Measurements from ENCODE around the gene AQP12A.

DNA sequence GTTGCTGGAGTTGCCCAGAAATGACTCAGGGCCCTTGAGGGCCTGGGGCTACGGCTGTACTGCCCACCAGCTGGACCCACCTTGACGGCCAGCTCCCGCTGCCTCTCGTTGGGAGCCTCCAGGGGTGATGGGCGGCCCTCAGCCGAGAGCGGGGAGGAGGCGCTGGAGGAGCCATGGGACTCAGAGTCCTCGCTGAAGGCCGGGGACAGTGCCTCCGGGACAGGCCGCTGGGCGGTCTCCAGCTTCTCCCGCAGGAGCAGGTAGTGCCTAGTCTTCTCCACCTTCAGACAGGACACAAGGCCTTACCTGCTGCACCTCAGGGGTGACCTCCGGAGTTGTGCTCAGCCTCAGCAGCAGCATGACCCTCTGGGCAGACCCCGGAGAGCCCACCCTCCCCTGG lies 30.7 kb downstream of the AQP12A start:
- TF ChIP-seq GATA2 (IDR thresholded peaks at IDR 0.05; ENCODE audit: low read depth, low read length) (no peak), GATA3 (IDR thresholded peaks at IDR 0.05; ENCODE audit: low read depth, low read length) (no peak)
